ENCODE measurements around the gene MAMLD1.

The MAMLD1 gene

DNA sequence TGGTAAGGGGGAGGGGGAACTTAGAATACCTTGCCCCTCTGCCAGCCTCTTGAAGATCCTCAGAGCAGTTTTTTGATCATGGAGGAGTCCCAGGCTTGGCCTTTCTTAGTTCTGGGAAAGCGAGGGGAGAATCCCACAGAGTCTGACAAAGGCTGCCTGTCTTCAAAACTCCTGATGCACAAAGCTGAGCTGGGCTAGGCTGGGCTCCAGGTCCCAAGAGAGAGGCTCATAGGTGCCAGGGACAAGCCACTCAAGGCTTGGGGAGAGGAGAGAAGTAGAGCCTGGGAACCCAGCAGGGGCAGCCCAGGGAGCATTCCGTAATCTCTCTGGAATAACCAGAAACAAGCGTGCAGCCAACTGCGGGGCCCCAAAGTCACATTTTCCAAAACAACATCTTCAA, 168.3 kb downstream of the MAMLD1 start:
- H3K27ac ChIP-seq (ENCODE audit: low read depth, low read length, poor library complexity, severe bottlenecking) = no peak overlapping the region
- no peak overlapping the region for H3K9ac ChIP-seq (ENCODE audit: low read length)
- TF ChIP-seq EZH2 (IDR thresholded peaks at IDR 0.05; ENCODE audit: borderline replicate concordance, low read length) = no peak
- TF ChIP-seq, protein P1, sequence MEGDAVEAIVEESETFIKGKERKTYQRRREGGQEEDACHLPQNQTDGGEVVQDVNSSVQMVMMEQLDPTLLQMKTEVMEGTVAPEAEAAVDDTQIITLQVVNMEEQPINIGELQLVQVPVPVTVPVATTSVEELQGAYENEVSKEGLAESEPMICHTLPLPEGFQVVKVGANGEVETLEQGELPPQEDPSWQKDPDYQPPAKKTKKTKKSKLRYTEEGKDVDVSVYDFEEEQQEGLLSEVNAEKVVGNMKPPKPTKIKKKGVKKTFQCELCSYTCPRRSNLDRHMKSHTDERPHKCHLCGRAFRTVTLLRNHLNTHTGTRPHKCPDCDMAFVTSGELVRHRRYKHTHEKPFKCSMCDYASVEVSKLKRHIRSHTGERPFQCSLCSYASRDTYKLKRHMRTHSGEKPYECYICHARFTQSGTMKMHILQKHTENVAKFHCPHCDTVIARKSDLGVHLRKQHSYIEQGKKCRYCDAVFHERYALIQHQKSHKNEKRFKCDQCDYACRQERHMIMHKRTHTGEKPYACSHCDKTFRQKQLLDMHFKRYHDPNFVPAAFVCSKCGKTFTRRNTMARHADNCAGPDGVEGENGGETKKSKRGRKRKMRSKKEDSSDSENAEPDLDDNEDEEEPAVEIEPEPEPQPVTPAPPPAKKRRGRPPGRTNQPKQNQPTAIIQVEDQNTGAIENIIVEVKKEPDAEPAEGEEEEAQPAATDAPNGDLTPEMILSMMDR (IDR thresholded peaks at IDR 0.05; ENCODE audit: low read length) = no peak
- H3K4me3 ChIP-seq (ENCODE audit: low read depth, low read length, poor library complexity, severe bottlenecking) = no peak overlapping the region
- H3K9me2 ChIP-seq (ENCODE audit: low read depth, low read length) = no peaks in the 10 kb centered on the region
- no peaks in the 10 kb centered on the region for H3K36me3 ChIP-seq (ENCODE audit: insufficient read depth, low read length)
- H3K4me2 ChIP-seq (ENCODE audit: low read length) = no peak overlapping the region
- H3F3A ChIP-seq (ENCODE audit: insufficient read depth, low read length) = no peaks in the 10 kb centered on the region
- H2AFZ ChIP-seq (ENCODE audit: low read length) = no peak overlapping the region
- H3K27me3 ChIP-seq (ENCODE audit: insufficient read depth, low read length) = no peaks in the 10 kb centered on the region
- no peaks in the 10 kb centered on the region for H3K79me2 ChIP-seq (ENCODE audit: insufficient read depth, low read length)
- H3K9me3 ChIP-seq (ENCODE audit: low read length) = no peaks in the 10 kb centered on the region
- no peaks in the 10 kb centered on the region for H4K20me1 ChIP-seq (ENCODE audit: insufficient read depth, low read length)
- no peaks in the 10 kb centered on the region for H3K4me1 ChIP-seq (ENCODE audit: insufficient read depth, low read length, severe bottlenecking)

DNA sequence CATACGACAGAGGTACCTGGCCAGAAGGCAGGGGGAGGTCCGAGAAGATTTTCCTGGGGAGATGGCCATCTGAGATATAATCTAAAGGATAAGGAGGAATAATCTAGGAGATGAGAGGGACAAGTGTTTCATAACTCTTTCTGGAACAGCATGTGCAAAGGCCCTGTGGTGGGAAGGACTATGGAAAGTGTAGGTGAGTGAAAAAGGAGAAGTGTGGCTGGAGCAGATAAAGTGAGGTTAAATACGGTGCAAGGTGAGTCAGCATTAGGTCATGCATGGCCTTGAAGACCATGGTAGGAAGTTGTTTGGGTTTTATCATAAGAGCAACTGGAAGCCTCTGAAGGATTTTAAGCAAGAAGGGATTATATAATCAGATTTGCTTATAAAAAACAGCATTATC, 170.7 kb downstream of the MAMLD1 start:
- Histone ChIP-seq H3K4me1 (ENCODE audit: insufficient read depth, low read length, severe bottlenecking) (no peaks in the 10 kb centered on the region), H3K9me2 (ENCODE audit: low read depth, low read length) (no peaks in the 10 kb centered on the region), H4K20me1 (ENCODE audit: insufficient read depth, low read length) (no peaks in the 10 kb centered on the region), H3K4me3 (ENCODE audit: low read depth, low read length, poor library complexity, severe bottlenecking) (no peak overlapping the region), H3K79me2 (ENCODE audit: insufficient read depth, low read length) (no peaks in the 10 kb centered on the region), H2AFZ (ENCODE audit: low read length) (no peak overlapping the region), H3K27me3 (ENCODE audit: insufficient read depth, low read length) (no peaks in the 10 kb centered on the region), H3K9ac (ENCODE audit: low read length) (no peak overlapping the region), H3K4me2 (ENCODE audit: low read length) (no peak overlapping the region), H3K9me3 (ENCODE audit: low read length) (no peaks in the 10 kb centered on the region), H3K36me3 (ENCODE audit: insufficient read depth, low read length) (no peaks in the 10 kb centered on the region), H3K27ac (ENCODE audit: low read depth, low read length, poor library complexity, severe bottlenecking) (no peak overlapping the region), H3F3A (ENCODE audit: insufficient read depth, low read length) (no peaks in the 10 kb centered on the region)
- TF ChIP-seq, protein P1 (IDR thresholded peaks at IDR 0.05; ENCODE audit: low read length) = no peak
- no peak for TF ChIP-seq EZH2 (IDR thresholded peaks at IDR 0.05; ENCODE audit: borderline replicate concordance, low read length)

DNA sequence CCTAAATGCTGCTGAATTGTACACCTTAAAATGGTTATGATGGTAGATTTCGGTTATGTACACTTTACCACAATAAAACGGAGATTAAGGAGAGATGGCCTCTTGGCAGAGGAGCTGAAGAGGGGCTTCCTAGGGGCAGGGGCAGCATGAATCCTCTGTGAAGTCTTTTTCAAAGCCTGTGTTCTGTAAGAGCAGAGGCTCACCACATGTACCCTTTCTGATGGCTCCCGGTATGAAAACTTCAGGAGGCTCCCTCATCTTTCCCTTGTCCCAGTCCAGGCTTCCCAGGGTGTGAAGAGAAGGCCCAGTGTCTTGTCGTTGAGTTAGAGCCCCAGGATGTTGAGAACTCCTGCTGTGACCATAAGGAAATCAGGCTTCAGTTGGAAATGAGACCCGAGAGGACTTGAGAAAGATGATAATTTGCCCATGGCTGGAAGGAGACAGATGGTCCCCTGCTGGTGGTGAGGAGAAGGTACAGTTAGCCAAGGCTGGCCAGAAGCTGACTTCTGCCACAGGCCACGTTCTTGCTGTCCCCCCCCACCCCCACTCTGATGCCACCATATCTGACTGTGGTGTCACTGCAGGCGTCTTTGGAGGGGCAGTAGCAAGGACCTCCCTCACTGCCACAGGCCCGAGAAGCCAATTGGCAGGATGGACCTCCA, 173.5 kb downstream of the MAMLD1 start:
- H3K79me2 ChIP-seq (ENCODE audit: insufficient read depth, low read length) = no peaks in the 10 kb centered on the region
- TF ChIP-seq, protein P1 (IDR thresholded peaks at IDR 0.05; ENCODE audit: low read length) = peak; percentile 9; the same call in 1 of the 2 replicates
- TF ChIP-seq EZH2 (IDR thresholded peaks at IDR 0.05; ENCODE audit: borderline replicate concordance, low read length) = no peak
- no peaks in the 10 kb centered on the region for H3F3A ChIP-seq (ENCODE audit: insufficient read depth, low read length)
- H2AFZ ChIP-seq (ENCODE audit: low read length) = no peak overlapping the region
- no peak overlapping the region for H3K4me3 ChIP-seq (ENCODE audit: low read depth, low read length, poor library complexity, severe bottlenecking)
- no peaks in the 10 kb centered on the region for H3K27me3 ChIP-seq (ENCODE audit: insufficient read depth, low read length)
- no peaks in the 10 kb centered on the region for H3K36me3 ChIP-seq (ENCODE audit: insufficient read depth, low read length)
- H4K20me1 ChIP-seq (ENCODE audit: insufficient read depth, low read length) = no peaks in the 10 kb centered on the region
- H3K9ac ChIP-seq (ENCODE audit: low read length) = no peak overlapping the region
- H3K4me2 ChIP-seq (ENCODE audit: low read length) = no peak overlapping the region
- no peaks in the 10 kb centered on the region for H3K9me2 ChIP-seq (ENCODE audit: low read depth, low read length)
- no peaks in the 10 kb centered on the region for H3K4me1 ChIP-seq (ENCODE audit: insufficient read depth, low read length, severe bottlenecking)
- no peaks in the 10 kb centered on the region for H3K9me3 ChIP-seq (ENCODE audit: low read length)
- no peak overlapping the region for H3K27ac ChIP-seq (ENCODE audit: low read depth, low read length, poor library complexity, severe bottlenecking)

Measured in OCI-LY1 (cell line).